Measurements from ENCODE around the gene ACOXL. TPM values are rescaled to one million over a fixed set of nuclear protein-coding genes. Genes with fewer than 3 reads are reported as not detected.

The ACOXL gene
- total and polyA plus RNA-seq, 9 donors: 0.17 to 0.31 (median 0.23) TPM; not detected in 4

GRCh38 chr2:110789706-110790105 is 57.3 kb downstream of the ACOXL start:
- H3K4me3 ChIP-seq: no peak overlapping the region
- intact Hi-C loops (cut with DNase I): no loop called here
- TF ChIP-seq EP300 (IDR thresholded peaks at IDR 0.05) (no peak), POLR2A (IDR thresholded peaks at IDR 0.05) (no peak), CTCF (IDR thresholded peaks at IDR 0.05) (no peak)
- no peaks in the 10 kb centered on the region for H3K36me3 ChIP-seq
- DNase-seq: no peak
- H3K27me3 ChIP-seq: no peaks in the 10 kb centered on the region
- no peaks in the 10 kb centered on the region for H3K4me1 ChIP-seq (ENCODE audit: insufficient read depth)
- no peaks in the 10 kb centered on the region for H3K9me3 ChIP-seq
- WGBS, 3 donors: 80 to 88% (median 87%) methylated on average over 4 of the region's 4 CpGs
- H3K27ac ChIP-seq: no peak overlapping the region

DNA sequence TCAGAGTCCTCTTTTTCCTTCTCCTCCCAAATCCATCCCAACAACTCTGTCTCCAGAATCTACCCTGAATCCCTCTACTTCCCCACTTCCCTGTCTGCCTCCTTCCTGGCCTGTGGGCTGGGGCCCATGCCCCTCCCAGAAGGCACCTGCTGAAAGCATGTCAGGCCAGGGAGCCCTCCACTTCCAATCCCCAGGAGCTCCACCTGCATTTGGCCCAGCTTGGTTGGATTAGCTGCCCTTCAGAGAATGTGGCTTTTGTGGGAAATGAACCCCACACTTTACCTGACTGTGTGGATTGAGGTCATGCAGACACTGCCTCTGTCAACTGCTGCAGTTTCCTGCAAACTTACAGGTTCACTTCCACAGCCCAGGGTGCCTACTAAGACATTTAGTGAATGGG is 58.5 kb downstream of the ACOXL start:
- H3K27me3 ChIP-seq: no peaks in the 10 kb centered on the region
- no peak overlapping the region for H3K4me3 ChIP-seq
- H3K9me3 ChIP-seq: no peaks in the 10 kb centered on the region
- TF ChIP-seq POLR2A (IDR thresholded peaks at IDR 0.05) (no peak), CTCF (IDR thresholded peaks at IDR 0.05) (no peak), EP300 (IDR thresholded peaks at IDR 0.05) (no peak)
- no peaks in the 10 kb centered on the region for H3K4me1 ChIP-seq (ENCODE audit: insufficient read depth)
- H3K27ac ChIP-seq: no peak overlapping the region
- no peak for DNase-seq
- H3K36me3 ChIP-seq: no peaks in the 10 kb centered on the region
- intact Hi-C loops (cut with DNase I): no loop called here

DNA sequence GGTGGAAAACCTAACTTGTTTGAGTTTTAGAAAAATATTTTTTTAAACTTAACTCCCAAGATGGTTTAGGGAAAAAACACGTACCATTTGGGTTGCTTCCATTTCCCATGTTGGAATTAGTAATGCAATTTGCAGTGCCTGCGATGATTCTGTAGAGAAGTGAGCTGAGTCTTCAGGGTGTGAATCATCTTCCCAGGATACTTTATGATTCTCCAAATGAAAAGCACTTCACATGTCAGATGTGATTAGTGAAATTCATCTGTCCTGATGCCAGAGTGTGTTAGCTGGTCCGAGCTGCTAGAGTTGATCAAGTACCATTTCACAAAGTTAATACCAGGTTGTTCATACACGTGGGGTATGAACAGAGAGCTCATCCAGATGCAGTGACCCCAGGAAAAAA is 59.1 kb downstream of the ACOXL start:
- no peak overlapping the region for H3K27ac ChIP-seq
- no peaks in the 10 kb centered on the region for H3K4me1 ChIP-seq (ENCODE audit: insufficient read depth)
- H3K4me3 ChIP-seq: no peak overlapping the region
- DNase-seq: no peak
- H3K36me3 ChIP-seq: no peaks in the 10 kb centered on the region
- WGBS, 3 donors: 61 to 75% (median 63%) methylated on average over 4 of the region's 4 CpGs
- intact Hi-C loops (cut with DNase I): no loop called here
- TF ChIP-seq CTCF (IDR thresholded peaks at IDR 0.05) (no peak), EP300 (IDR thresholded peaks at IDR 0.05) (no peak)
- H3K27me3 ChIP-seq: no peaks in the 10 kb centered on the region
- no peaks in the 10 kb centered on the region for H3K9me3 ChIP-seq

DNA sequence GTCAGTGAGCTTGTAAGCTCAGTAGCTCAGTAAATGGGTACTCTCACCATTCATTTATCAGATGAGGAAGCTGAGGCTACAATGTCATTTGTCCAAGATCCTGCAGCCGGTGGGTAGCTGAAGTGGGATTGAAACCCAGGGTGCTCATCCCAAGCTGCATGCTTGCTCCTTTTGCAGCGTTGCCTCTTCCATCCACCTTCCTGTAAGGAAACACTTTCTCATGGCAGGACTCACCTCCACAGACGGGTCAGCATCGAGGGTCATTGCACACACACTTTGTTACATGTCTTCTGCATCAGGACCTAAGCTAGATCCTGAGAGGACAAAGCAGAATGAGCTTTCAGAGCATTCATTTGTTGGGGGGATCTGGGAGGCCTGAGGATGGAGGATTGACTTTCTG is 60.7 kb downstream of the ACOXL start:
- TF ChIP-seq EP300 (IDR thresholded peaks at IDR 0.05) (no peak), CTCF (IDR thresholded peaks at IDR 0.05) (no peak), POLR2A (IDR thresholded peaks at IDR 0.05) (no peak)
- no peaks in the 10 kb centered on the region for H3K4me1 ChIP-seq (ENCODE audit: insufficient read depth)
- H3K36me3 ChIP-seq: no peaks in the 10 kb centered on the region
- H3K27ac ChIP-seq: no peak overlapping the region
- intact Hi-C loops (cut with DNase I): no loop called here
- no peaks in the 10 kb centered on the region for H3K27me3 ChIP-seq
- 84 to 87% (median 85%) methylated on average over 4 of the region's 4 CpGs for WGBS, 3 donors
- DNase-seq: no peak
- H3K4me3 ChIP-seq: no peak overlapping the region
- H3K9me3 ChIP-seq: no peaks in the 10 kb centered on the region

- no peaks in the 10 kb centered on the region for H3K9me3 ChIP-seq
- intact Hi-C loops (cut with DNase I): no loop called here
- 56 to 69% (median 65%) methylated on average over 4 of the region's 4 CpGs for WGBS, 3 donors
- H3K27ac ChIP-seq: no peak overlapping the region
- no peaks in the 10 kb centered on the region for H3K4me1 ChIP-seq (ENCODE audit: insufficient read depth)
- no peaks in the 10 kb centered on the region for H3K36me3 ChIP-seq
- no peaks in the 10 kb centered on the region for H3K27me3 ChIP-seq
- TF ChIP-seq EP300 (IDR thresholded peaks at IDR 0.05) (no peak), POLR2A (IDR thresholded peaks at IDR 0.05) (no peak), CTCF (IDR thresholded peaks at IDR 0.05) (no peak)
- H3K4me3 ChIP-seq: no peak overlapping the region
- DNase-seq: no peak
These were observed 62.0 kb downstream of the ACOXL start for GRCh38 chr2:110794390-110794789.

Data from ovary (tissue), 9 donors.